WTC11 (cell line): ENCODE results near the gene GPER1. TPM values are rescaled to one million over a fixed set of nuclear protein-coding genes. Genes with fewer than 3 reads are reported as not detected.

Experiments
- ATAC-seq: fragments of 200-7000 bp; cut with Tn5 transposase; 2 replicates; pipeline ENCODE4 v1.10.0; 2021; ENCODE audit warnings: mild to moderate bottlenecking, moderate library complexity
- CTCF ChIA-PET: fragments of 300-600 bp; sonication (Branson Sonifier 250); formaldehyde crosslinking; loops from one replicate; lab custom pipeline; 2021; ENCODE audit warnings: antibody characterized with exemption; lab: Charles Lee
- POLR2A ChIA-PET: fragments of 350-600 bp; sonication (Branson Sonifier 250); formaldehyde crosslinking; loops from one replicate; lab custom pipeline; 2021; ENCODE audit warnings: antibody characterized with exemption; lab: Charles Lee
- DNase-seq: peaks from one replicate; pipeline ENCODE4 v3.0.0; 2021; ENCODE audit warnings: low spot score
- H3K27ac Mint-ChIP-seq: 2 replicates; pipeline ENCODE4 v1.8.0; 2021; ENCODE audit warnings: mixed read lengths
- H3K27me3 Mint-ChIP-seq: 2 replicates; pipeline ENCODE4 v1.8.0; 2021; ENCODE audit warnings: low read depth, mild to moderate bottlenecking, moderate library complexity, mixed read lengths
- H3K36me3 Mint-ChIP-seq: 2 replicates; pipeline ENCODE4 v1.8.0; 2021; ENCODE audit warnings: mixed read lengths
- H3K4me1 Mint-ChIP-seq: 2 replicates; pipeline ENCODE4 v1.8.0; 2022; ENCODE audit warnings: mixed read lengths
- H3K4me3 Mint-ChIP-seq: 2 replicates; pipeline ENCODE4 v1.8.0; 2021; ENCODE audit warnings: mild to moderate bottlenecking, moderate library complexity, mixed read lengths
- H3K9me3 Mint-ChIP-seq: 2 replicates; pipeline ENCODE4 v1.8.0; 2021; ENCODE audit warnings: mixed read lengths
- ATF2 ChIP-seq: sonication (generic); formaldehyde crosslinking; IDR thresholded peaks from 2 replicates; pipeline ENCODE4 v1.8.1; 2022; ENCODE audit warnings: low read depth, missing genetic modification reagents, borderline replicate concordance
- ATF3 ChIP-seq: sonication (generic); formaldehyde crosslinking; conservative IDR thresholded peaks from 2 replicates; pipeline ENCODE4 v1.8.1; 2022; ENCODE audit warnings: mild to moderate bottlenecking, missing genetic modification reagents
- CDX4 ChIP-seq: fragments of 250-450 bp; sonication (Bioruptor Pico); IDR thresholded peaks from 2 replicates; pipeline ENCODE4 v1.9.0; 2021; ENCODE audit warnings: moderate library complexity, mild to moderate bottlenecking, inconsistent platforms, borderline replicate concordance
- CREB1 ChIP-seq: sonication (generic); formaldehyde crosslinking; IDR thresholded peaks from 2 replicates; pipeline ENCODE4 v1.8.0; 2023; ENCODE audit warnings: mild to moderate bottlenecking, missing genetic modification reagents
- E2F4 ChIP-seq: sonication (generic); formaldehyde crosslinking; IDR thresholded peaks from 2 replicates; pipeline ENCODE4 v1.8.1; 2022; ENCODE audit warnings: low read depth, mild to moderate bottlenecking, moderate library complexity, missing genetic modification reagents, borderline replicate concordance
- JAZF1 ChIP-seq: fragments of 250-450 bp; sonication (Bioruptor Pico); IDR thresholded peaks from 2 replicates; pipeline ENCODE4 v1.9.0; 2021; ENCODE audit warnings: moderate library complexity, mild to moderate bottlenecking, inconsistent platforms
- JUN ChIP-seq: sonication (generic); formaldehyde crosslinking; IDR thresholded peaks from 2 replicates; pipeline ENCODE4 v1.8.0; 2023; ENCODE audit warnings: mild to moderate bottlenecking, missing genetic modification reagents
- MXD4 ChIP-seq: fragments of 250-450 bp; sonication (Bioruptor Pico); IDR thresholded peaks from 2 replicates; pipeline ENCODE4 v1.8.0; 2021; ENCODE audit warnings: mild to moderate bottlenecking, moderate library complexity, borderline replicate concordance
- SMAD4 ChIP-seq: sonication (generic); formaldehyde crosslinking; IDR thresholded peaks from 2 replicates; pipeline ENCODE4 v1.8.0; 2022; ENCODE audit warnings: mild to moderate bottlenecking, missing genetic modification reagents
- SOX15 ChIP-seq: fragments of 250-450 bp; sonication (Bioruptor Pico); IDR thresholded peaks from 2 replicates; pipeline ENCODE4 v1.9.0; 2021; ENCODE audit warnings: mild to moderate bottlenecking
- SP1 ChIP-seq: sonication (generic); formaldehyde crosslinking; conservative IDR thresholded peaks from 2 replicates; pipeline ENCODE4 v1.8.1; 2022; ENCODE audit warnings: missing genetic modification reagents
- TEAD4 ChIP-seq: sonication (generic); formaldehyde crosslinking; IDR thresholded peaks from 2 replicates; pipeline ENCODE4 v1.8.0; 2022; ENCODE audit warnings: mild to moderate bottlenecking, missing genetic modification reagents
- USF1 ChIP-seq: sonication (generic); formaldehyde crosslinking; IDR thresholded peaks from 2 replicates; pipeline ENCODE4 v1.8.0; 2022; ENCODE audit warnings: mild to moderate bottlenecking, missing genetic modification reagents
- ZBTB43 ChIP-seq: sonication (generic); formaldehyde crosslinking; IDR thresholded peaks from 2 replicates; pipeline ENCODE4 v1.8.1; 2023; ENCODE audit warnings: mild to moderate bottlenecking, missing genetic modification reagents
- ZNF232 ChIP-seq: sonication (generic); formaldehyde crosslinking; IDR thresholded peaks from 2 replicates; pipeline ENCODE4 v1.8.0; 2022; ENCODE audit warnings: mild to moderate bottlenecking, missing genetic modification reagents
- ZNF263 ChIP-seq: sonication (generic); formaldehyde crosslinking; IDR thresholded peaks from 2 replicates; pipeline ENCODE4 v1.8.1; 2022; ENCODE audit warnings: low read depth, mild to moderate bottlenecking, moderate library complexity, missing genetic modification reagents
- ZNF671 ChIP-seq: fragments of 250-450 bp; sonication (Bioruptor Pico); IDR thresholded peaks from 2 replicates; pipeline ENCODE4 v1.8.0; 2021; ENCODE audit warnings: mild to moderate bottlenecking
- total RNA-seq: library from RNA; stranded (reverse); gene quantifications from 3 replicates; pipeline ENCODE4 v1.2.3, GENCODE V29; 2021

The GPER1 gene
- total RNA-seq, 1 experiment from 2014 or later: 0.28 TPM

GRCh38 chr7:1059200-1060091, 28.5 kb upstream of the GPER1 start:
- Mint-ChIP-seq H3K36me3 (no peaks in the 10 kb centered on the region), H3K27ac (peak overlapping the region; percentile 80), H3K4me1 (peaks cover 10% of the 10 kb centered on the region), H3K27me3 (no peaks in the 10 kb centered on the region), H3K9me3 (no peaks in the 10 kb centered on the region), H3K4me3 (peak overlapping the region; percentile 64)
- ChIA-PET POLR2A (interaction anchor here (1.0 kb wide), 1 partner anchor 15 kb away, joined by 3 read pairs; the partner anchor contains the start of gene GPR146), CTCF (interaction anchor here (0.5 to 4.3 kb wide), 5 partner anchors 13 to 116 kb away, joined by 3 to 53 read pairs (median 3); partner anchors contain the start of gene GPR146)
- TF ChIP-seq E2F4: no peak
- 0 out of 2 replicates have a peak, but pooled peaks have one; percentile 23 for TF ChIP-seq SP1
- TF ChIP-seq ATF3 (CRISPR knock-in tag): no peak
- DNase-seq (peak; percentile 95), ATAC-seq (peak; percentile 94)

GRCh38 chr7:1060315-1061072, 27.4 kb upstream of the GPER1 start:
- ChIA-PET POLR2A (interaction anchor here (0.9 kb wide), 1 partner anchor 16 kb away, joined by 3 read pairs; the partner anchor contains the start of gene GPR146), CTCF (interaction anchor here (0.7 to 4.3 kb wide), 8 partner anchors 14 to 372 kb away, joined by 3 to 53 read pairs (median 4); partner anchors contain the start of genes COX19 and GPR146)
- peak; percentile 57 for DNase-seq
- Mint-ChIP-seq H3K36me3 (no peaks in the 10 kb centered on the region), H3K9me3 (no peaks in the 10 kb centered on the region), H3K27me3 (no peaks in the 10 kb centered on the region), H3K4me3 (peak overlapping the region; percentile 64), H3K4me1 (peaks cover 8% of the 10 kb centered on the region), H3K27ac (peak overlapping the region; percentile 80)
- no peak for TF ChIP-seq JAZF1 (CRISPR knock-in tag)
- TF ChIP-seq TEAD4 (CRISPR knock-in tag): 0 out of 2 replicates have a peak, but pooled peaks have one; percentile 21
- no peak for ATAC-seq

- ChIA-PET POLR2A (interaction anchor here (0.9 kb wide), 1 partner anchor 17 kb away, joined by 3 read pairs; the partner anchor contains the start of gene GPR146), CTCF (interaction anchor here (0.7 to 4.3 kb wide), 8 partner anchors 14 to 308 kb away, joined by 3 to 53 read pairs (median 4); partner anchors contain the start of genes COX19 and GPR146)
- no peak overlapping the region for H3K4me3 Mint-ChIP-seq
- peaks cover 8% of the 10 kb centered on the region for H3K4me1 Mint-ChIP-seq
- DNase-seq (no peak), ATAC-seq (no peak)
- TF ChIP-seq ZBTB43 (no peak), MXD4 (no peak), TEAD4 (CRISPR knock-in tag) (no peak), ZNF671 (no peak), ZNF232 (CRISPR knock-in tag) (no peak), JUN (CRISPR knock-in tag) (no peak), ATF2 (CRISPR knock-in tag) (no peak), ZNF263 (CRISPR knock-in tag) (no peak), SMAD4 (no peak), CREB1 (no peak), CDX4 (CRISPR knock-in tag) (no peak), USF1 (CRISPR knock-in tag) (no peak), SOX15 (CRISPR knock-in tag) (no peak)
- no peaks in the 10 kb centered on the region for H3K36me3 Mint-ChIP-seq
- no peaks in the 10 kb centered on the region for H3K9me3 Mint-ChIP-seq
- peak overlapping the region; percentile 32; the same call in 1 of the 2 replicates for H3K27ac Mint-ChIP-seq
- no peaks in the 10 kb centered on the region for H3K27me3 Mint-ChIP-seq
These were observed 26.7 kb upstream of the GPER1 start for GRCh38 chr7:1061180-1061579.
